ENCODE data around the gene NEURL4. TPM values are rescaled to one million over a fixed set of nuclear protein-coding genes. Genes with fewer than 3 reads are reported as not detected.
A peak's percentile ranks its signal among the peaks of the same experiment; 100 is the strongest.

The NEURL4 gene
- total and polyA plus RNA-seq, 2 donors (not counting 1 experiment from before 2014, with no cell fraction given), result 6.0 to 20.1 TPM

GRCh38 chr17:7266784-7267183 is 62.4 kb downstream of the NEURL4 start:
- H3K4me2 ChIP-seq (ENCODE audit: extremely low read depth, insufficient read depth, low read length), result no peak overlapping the region
- no peak overlapping the region for H3K9ac ChIP-seq (ENCODE audit: insufficient read depth, low read length)
- H3K9me3 ChIP-seq (ENCODE audit: control insufficient read depth, insufficient read depth, low read depth, low read length), result no peaks in the 10 kb centered on the region
- TF ChIP-seq EZH2 (IDR thresholded peaks at IDR 0.05; ENCODE audit: low read length, missing control alignments), result no peak
- TF ChIP-seq, protein P1, sequence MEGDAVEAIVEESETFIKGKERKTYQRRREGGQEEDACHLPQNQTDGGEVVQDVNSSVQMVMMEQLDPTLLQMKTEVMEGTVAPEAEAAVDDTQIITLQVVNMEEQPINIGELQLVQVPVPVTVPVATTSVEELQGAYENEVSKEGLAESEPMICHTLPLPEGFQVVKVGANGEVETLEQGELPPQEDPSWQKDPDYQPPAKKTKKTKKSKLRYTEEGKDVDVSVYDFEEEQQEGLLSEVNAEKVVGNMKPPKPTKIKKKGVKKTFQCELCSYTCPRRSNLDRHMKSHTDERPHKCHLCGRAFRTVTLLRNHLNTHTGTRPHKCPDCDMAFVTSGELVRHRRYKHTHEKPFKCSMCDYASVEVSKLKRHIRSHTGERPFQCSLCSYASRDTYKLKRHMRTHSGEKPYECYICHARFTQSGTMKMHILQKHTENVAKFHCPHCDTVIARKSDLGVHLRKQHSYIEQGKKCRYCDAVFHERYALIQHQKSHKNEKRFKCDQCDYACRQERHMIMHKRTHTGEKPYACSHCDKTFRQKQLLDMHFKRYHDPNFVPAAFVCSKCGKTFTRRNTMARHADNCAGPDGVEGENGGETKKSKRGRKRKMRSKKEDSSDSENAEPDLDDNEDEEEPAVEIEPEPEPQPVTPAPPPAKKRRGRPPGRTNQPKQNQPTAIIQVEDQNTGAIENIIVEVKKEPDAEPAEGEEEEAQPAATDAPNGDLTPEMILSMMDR (conservative IDR thresholded peaks at IDR 0.05 in 1 of 2, IDR thresholded peaks at IDR 0.05 in 1 of 2; ENCODE audit: low read depth in 1 of 2, low read length in 2 of 2), result no peak
- DNase-seq (ENCODE audit: low read depth in 2 of 2), result peak in 1 of 2 donors; percentile 11
- H3K79me2 ChIP-seq (ENCODE audit: control insufficient read depth, insufficient read depth, low read length), result no peaks in the 10 kb centered on the region
- no peak overlapping the region for H3K4me3 ChIP-seq (replicated peaks in 1 of 4; ENCODE audit: control extremely low read depth in 1 of 4, insufficient read depth in 1 of 4, low read depth in 3 of 4, low read length in 4 of 4)
- no peaks in the 10 kb centered on the region for H3K36me3 ChIP-seq (ENCODE audit: control insufficient read depth, insufficient read depth, low read length)
- no peak overlapping the region for H3K27ac ChIP-seq (ENCODE audit: insufficient read depth, low read length)
- H4K20me1 ChIP-seq (ENCODE audit: control insufficient read depth, extremely low read depth, insufficient read depth, low read length), result no peaks in the 10 kb centered on the region
- no peaks in the 10 kb centered on the region for H3K27me3 ChIP-seq (ENCODE audit: control insufficient read depth, insufficient read depth, low read length)
- H2AFZ ChIP-seq (ENCODE audit: low read length), result no peak overlapping the region
- peaks cover 3% of the 10 kb centered on the region for H3K4me1 ChIP-seq (ENCODE audit: control insufficient read depth, extremely low read depth, insufficient read depth, low read length)

Other genes with a start within 250 kb of the NEURL4 start
Only the 30 nearest of the 34 such genes appear.
- gene ASGR2, start 214.5 kb downstream of the NEURL4 start, total RNA-seq, result not detected in 2 replicates
- not detected in 2 replicates for gene ASGR2, start 214.5 kb downstream of the NEURL4 start, polyA plus RNA-seq
- gene ASGR1, start 150.0 kb downstream of the NEURL4 start, total RNA-seq, result 0.66 and 0.77 TPM in 2 replicates
- gene ASGR1, start 150.0 kb downstream of the NEURL4 start, polyA plus RNA-seq, result 0.14 and 0.19 TPM in 2 replicates
- 12.6 and 22.0 TPM in 2 replicates for gene DLG4, start 109.5 kb downstream of the NEURL4 start, total RNA-seq
- gene DLG4, start 109.5 kb downstream of the NEURL4 start, polyA plus RNA-seq, result 11.3 and 14.2 TPM in 2 replicates
- gene ACADVL, start 109.4 kb downstream of the NEURL4 start, total RNA-seq, result 185 and 313 TPM in 2 replicates
- 129 and 143 TPM in 2 replicates for gene ACADVL, start 109.4 kb downstream of the NEURL4 start, polyA plus RNA-seq
- 91.8 and 95.8 TPM in 2 replicates for gene DVL2, start 94.8 kb downstream of the NEURL4 start, total RNA-seq
- 8.1 and 8.6 TPM in 2 replicates for gene DVL2, start 94.8 kb downstream of the NEURL4 start, polyA plus RNA-seq
- 41.6 and 45.4 TPM in 2 replicates for gene PHF23, start 89.9 kb downstream of the NEURL4 start, total RNA-seq
- gene PHF23, start 89.9 kb downstream of the NEURL4 start, polyA plus RNA-seq, result 46.6 and 48.7 TPM in 2 replicates
- 173 and 224 TPM in 2 replicates for gene GABARAP, start 86.9 kb downstream of the NEURL4 start, total RNA-seq
- gene GABARAP, start 86.9 kb downstream of the NEURL4 start, polyA plus RNA-seq, result 978 and 1,154 TPM in 2 replicates
- 23.1 and 40.5 TPM in 2 replicates for gene CTDNEP1, start 77.6 kb downstream of the NEURL4 start, total RNA-seq
- gene CTDNEP1, start 77.6 kb downstream of the NEURL4 start, polyA plus RNA-seq, result 134 and 149 TPM in 2 replicates
- gene ELP5, start 77.1 kb downstream of the NEURL4 start, total RNA-seq, result 31.3 and 33.2 TPM in 2 replicates
- gene ELP5, start 77.1 kb downstream of the NEURL4 start, polyA plus RNA-seq, result 22.6 and 52.2 TPM in 2 replicates
- gene CLDN7, start 66.9 kb downstream of the NEURL4 start, total RNA-seq, result 2.6 and 17.2 TPM in 2 replicates
- gene CLDN7, start 66.9 kb downstream of the NEURL4 start, polyA plus RNA-seq, result 1.0 and 2.3 TPM in 2 replicates
- under 0.01 TPM in 2 replicates for gene SLC2A4, start 47.6 kb downstream of the NEURL4 start, total RNA-seq
- gene SLC2A4, start 47.6 kb downstream of the NEURL4 start, polyA plus RNA-seq, result 0.09 and 0.19 TPM in 2 replicates
- gene YBX2, start 34.7 kb downstream of the NEURL4 start, total RNA-seq, result under 0.01 TPM in 1 of 2 replicates, not detected in the other
- gene YBX2, start 34.7 kb downstream of the NEURL4 start, polyA plus RNA-seq, result not detected in 2 replicates
- 275 and 347 TPM in 2 replicates for gene EIF5A, start 21.7 kb downstream of the NEURL4 start, total RNA-seq
- gene EIF5A, start 21.7 kb downstream of the NEURL4 start, polyA plus RNA-seq, result 752 and 1,278 TPM in 2 replicates
- 30.6 and 38.5 TPM in 2 replicates for gene GPS2, start 14.0 kb downstream of the NEURL4 start, total RNA-seq
- 55.3 and 65.6 TPM in 2 replicates for gene GPS2, start 14.0 kb downstream of the NEURL4 start, polyA plus RNA-seq
- 2.1 and 3.9 TPM in 2 replicates for gene ACAP1, start 7.2 kb upstream of the NEURL4 start, total RNA-seq
- gene ACAP1, start 7.2 kb upstream of the NEURL4 start, polyA plus RNA-seq, result 0.06 and 0.40 TPM in 2 replicates
- 8.8 and 9.0 TPM in 2 replicates for gene KCTD11, start 22.8 kb upstream of the NEURL4 start, total RNA-seq
- 8.4 and 11.9 TPM in 2 replicates for gene KCTD11, start 22.8 kb upstream of the NEURL4 start, polyA plus RNA-seq
- not detected in 2 replicates for gene TMEM95, start 25.8 kb upstream of the NEURL4 start, total RNA-seq
- not detected in 2 replicates for gene TMEM95, start 25.8 kb upstream of the NEURL4 start, polyA plus RNA-seq
- 0.66 and 1.0 TPM in 2 replicates for gene TNK1, start 51.8 kb upstream of the NEURL4 start, total RNA-seq
- 0.15 and 0.20 TPM in 2 replicates for gene TNK1, start 51.8 kb upstream of the NEURL4 start, polyA plus RNA-seq
- gene PLSCR3, start 65.2 kb upstream of the NEURL4 start, total RNA-seq, result 18.7 and 25.4 TPM in 2 replicates
- gene PLSCR3, start 65.2 kb upstream of the NEURL4 start, polyA plus RNA-seq, result 39.1 and 42.1 TPM in 2 replicates
- 206 and 212 TPM in 2 replicates for gene TMEM256, start 74.8 kb upstream of the NEURL4 start, total RNA-seq
- gene TMEM256, start 74.8 kb upstream of the NEURL4 start, polyA plus RNA-seq, result 59.1 and 78.7 TPM in 2 replicates
- 5.1 and 12.1 TPM in 2 replicates for gene NLGN2, start 78.5 kb upstream of the NEURL4 start, total RNA-seq
- gene NLGN2, start 78.5 kb upstream of the NEURL4 start, polyA plus RNA-seq, result 7.3 and 10.0 TPM in 2 replicates
- gene SPEM1, start 91.0 kb upstream of the NEURL4 start, total RNA-seq, result not detected in 2 replicates
- not detected in 2 replicates for gene SPEM1, start 91.0 kb upstream of the NEURL4 start, polyA plus RNA-seq
- gene SPEM2, start 96.3 kb upstream of the NEURL4 start, total RNA-seq, result not detected in 2 replicates
- not detected in 2 replicates for gene SPEM2, start 96.3 kb upstream of the NEURL4 start, polyA plus RNA-seq
- gene SPEM3, start 99.5 kb upstream of the NEURL4 start, total RNA-seq, result not detected in 2 replicates
- gene SPEM3, start 99.5 kb upstream of the NEURL4 start, polyA plus RNA-seq, result not detected in 2 replicates
- gene TMEM102, start 106.1 kb upstream of the NEURL4 start, total RNA-seq, result 1.5 and 1.8 TPM in 2 replicates
- gene TMEM102, start 106.1 kb upstream of the NEURL4 start, polyA plus RNA-seq, result 0.52 and 0.58 TPM in 2 replicates
- gene FGF11, start 110.2 kb upstream of the NEURL4 start, total RNA-seq, result 0.33 and 1.3 TPM in 2 replicates
- gene FGF11, start 110.2 kb upstream of the NEURL4 start, polyA plus RNA-seq, result 0.43 and 0.87 TPM in 2 replicates
- 5.6 and 12.2 TPM in 2 replicates for gene CHRNB1, start 115.7 kb upstream of the NEURL4 start, total RNA-seq
- gene CHRNB1, start 115.7 kb upstream of the NEURL4 start, polyA plus RNA-seq, result 6.3 and 9.2 TPM in 2 replicates
- gene ZBTB4, start 150.3 kb upstream of the NEURL4 start, total RNA-seq, result 16.4 and 29.9 TPM in 2 replicates
- gene ZBTB4, start 150.3 kb upstream of the NEURL4 start, polyA plus RNA-seq, result 21.3 and 22.3 TPM in 2 replicates
- gene SLC35G6, start 152.1 kb upstream of the NEURL4 start, total RNA-seq, result not detected in 2 replicates
- gene SLC35G6, start 152.1 kb upstream of the NEURL4 start, polyA plus RNA-seq, result not detected in 2 replicates
- gene POLR2A, start 155.0 kb upstream of the NEURL4 start, total RNA-seq, result 60.1 and 75.8 TPM in 2 replicates
- 6.8 and 7.1 TPM in 2 replicates for gene POLR2A, start 155.0 kb upstream of the NEURL4 start, polyA plus RNA-seq